Endothelial cell of umbilical vein (primary cell): ENCODE data around the gene POLRMT.

Source experiments
- CTCF ChIP-seq, 2 donors: IDR thresholded peaks; 1 replicate in 1 of 2; 2 replicates in 1 of 2; pipeline ENCODE4 v1.5.1; 2011; ENCODE audit warnings: low read length in 2 of 2, mild to moderate bottlenecking in 2 of 2, moderate library complexity in 2 of 2, control low read depth in 1 of 2, inconsistent platforms in 1 of 2, low read depth in 1 of 2; ENCODE audit not compliant: insufficient read depth in 1 of 2; ENCODE audit errors: extremely low read depth in 1 of 2
- EZH2 ChIP-seq: IDR thresholded peaks from 2 replicates; pipeline ENCODE4 v1.6.1; 2012; ENCODE audit warnings: borderline replicate concordance, low read depth, mild to moderate bottlenecking, moderate library complexity, low read length, inconsistent platforms; ENCODE audit not compliant: severe bottlenecking
- FOS ChIP-seq: IDR thresholded peaks from 2 replicates; pipeline ENCODE4 v1.6.1; 2011; ENCODE audit warnings: mild to moderate bottlenecking, low read length, moderate library complexity, borderline replicate concordance; ENCODE audit not compliant: insufficient read depth
- GATA2 ChIP-seq: IDR thresholded peaks from 2 replicates; pipeline ENCODE4 v1.7.0; 2011; ENCODE audit warnings: low read depth, mild to moderate bottlenecking, moderate library complexity, mixed read lengths, low read length; ENCODE audit not compliant: insufficient read length, insufficient read depth
- JUN ChIP-seq: IDR thresholded peaks from 2 replicates; pipeline ENCODE4 v1.6.1; 2011; ENCODE audit warnings: borderline replicate concordance, low read depth; ENCODE audit not compliant: insufficient read length, insufficient read depth
- MAX ChIP-seq: IDR thresholded peaks from 2 replicates; pipeline ENCODE4 v1.6.1; 2011; ENCODE audit not compliant: insufficient read depth, insufficient read length
- MYC ChIP-seq: IDR thresholded peaks from one replicate; pipeline ENCODE4 v1.6.1; 2011; ENCODE audit warnings: mild to moderate bottlenecking, low read depth, low read length
- POLR2A ChIP-seq: IDR thresholded peaks from 2 replicates; pipeline ENCODE4 v1.6.1; 2012; ENCODE audit warnings: low read depth, mild to moderate bottlenecking, control low read depth, low read length
- POLR2AphosphoS5 ChIP-seq: IDR thresholded peaks from 2 replicates; pipeline ENCODE4 v1.6.1; 2012; ENCODE audit warnings: low read depth, mild to moderate bottlenecking, control low read depth, low read length, moderate library complexity; ENCODE audit not compliant: insufficient read depth

GRCh38 chr19:648305-648704 is 15.0 kb upstream of the POLRMT start:
- TF ChIP-seq CTCF (IDR thresholded peaks at IDR 0.05; ENCODE audit: extremely low read depth in 1 of 2, insufficient read depth in 1 of 2, low read depth in 1 of 2, low read length in 2 of 2) (no peak), POLR2A (no peak), MAX (no peak), EZH2 (no peak), MYC (no peak), FOS (no peak), POLR2AphosphoS5 (no peak), GATA2 (no peak), JUN (no peak)
